Stimulated activated CD4-positive, alpha-beta T cell treated with anti-CD3 and anti-CD28 coated beads, Interleukin-4, amount 100 ng/mL, for 1 hour (primary cell): ENCODE results near the gene GALNT13.

ENCODE experiments used
- DNase-seq: peaks from one replicate; pipeline ENCODE4 v3.0.0-alpha.2; 2020

GALNT13 gene

GRCh38 chr2:153946036-153946435 lies 74.3 kb downstream of the GALNT13 start:
- DNase-seq: no peak

- DNase-seq: no peak
Measured at GRCh38 chr2:153953761-153954160, 82.0 kb downstream of the GALNT13 start.

GRCh38 chr2:153963256-153963655 lies 91.5 kb downstream of the GALNT13 start:
- DNase-seq: no peak

GRCh38 chr2:153967248-153967973 lies 95.7 kb downstream of the GALNT13 start:
- DNase-seq: no peak

- no peak for DNase-seq
Measured at GRCh38 chr2:153971250-153971649, 99.5 kb downstream of the GALNT13 start.

GRCh38 chr2:153971855-153972254 lies 100.1 kb downstream of the GALNT13 start:
- DNase-seq: no peak

GRCh38 chr2:153972412-153972811 lies 100.7 kb downstream of the GALNT13 start:
- no peak for DNase-seq

- DNase-seq: no peak
Measured at GRCh38 chr2:153986488-153987229, 114.9 kb downstream of the GALNT13 start.

GRCh38 chr2:153990771-153991170 lies 119.0 kb downstream of the GALNT13 start:
- no peak for DNase-seq

- DNase-seq: no peak
Measured at GRCh38 chr2:154013514-154013913, 141.8 kb downstream of the GALNT13 start.

- no peak for DNase-seq
Measured at GRCh38 chr2:154015233-154015632, 143.5 kb downstream of the GALNT13 start.

GRCh38 chr2:154029504-154029903 lies 157.8 kb downstream of the GALNT13 start:
- no peak for DNase-seq

GRCh38 chr2:154032220-154032619 lies 160.5 kb downstream of the GALNT13 start:
- DNase-seq: no peak

- DNase-seq: no peak
Measured at GRCh38 chr2:154046493-154046892, 174.8 kb downstream of the GALNT13 start.

GRCh38 chr2:154048905-154049304 lies 177.2 kb downstream of the GALNT13 start:
- no peak for DNase-seq

- DNase-seq: no peak
Measured at GRCh38 chr2:154049561-154049960, 177.8 kb downstream of the GALNT13 start.

GRCh38 chr2:154067124-154067523 lies 195.4 kb downstream of the GALNT13 start:
- DNase-seq: no peak

GRCh38 chr2:154078926-154079325 lies 207.2 kb downstream of the GALNT13 start:
- DNase-seq: no peak

GRCh38 chr2:154092571-154092970 lies 220.8 kb downstream of the GALNT13 start:
- no peak for DNase-seq

- no peak for DNase-seq
Measured at GRCh38 chr2:154093856-154094255, 222.1 kb downstream of the GALNT13 start.

- no peak for DNase-seq
Measured at GRCh38 chr2:154097833-154098398, 226.2 kb downstream of the GALNT13 start.

GRCh38 chr2:154120706-154121105 lies 249.0 kb downstream of the GALNT13 start:
- DNase-seq: no peak

GRCh38 chr2:154125891-154126290 lies 254.2 kb downstream of the GALNT13 start:
- DNase-seq: no peak

- no peak for DNase-seq
Measured at GRCh38 chr2:154130821-154131220, 259.1 kb downstream of the GALNT13 start.
